Liver (tissue), 3 donors: Measurements from ENCODE around the gene PDE4D.

ENCODE experiments used
- ATF3 ChIP-seq: IDR thresholded peaks from 2 replicates; pipeline ENCODE4 v1.6.1; 2016; ENCODE audit warnings: antibody characterized with exemption
- CTCF ChIP-seq: fragments of 150-350 bp; IDR thresholded peaks from 2 replicates; pipeline ENCODE4 v1.5.1; 2017; ENCODE audit warnings: improper control_type of control experiment, low read depth, low read length; ENCODE audit not compliant: missing input control
- EGR1 ChIP-seq, 2 donors: IDR thresholded peaks; 2 replicates each; pipeline ENCODE4 v1.6.1; 2016 to 2018; ENCODE audit warnings: antibody characterized with exemption in 2 of 2, low read depth in 2 of 2
- GABPA ChIP-seq, 2 donors: IDR thresholded peaks in 1 of 2; conservative IDR thresholded peaks in 1 of 2; 2 replicates each; pipeline ENCODE4 v1.6.1; 2016; ENCODE audit warnings: antibody characterized with exemption in 2 of 2, mild to moderate bottlenecking in 1 of 2, moderate library complexity in 1 of 2
- JUND ChIP-seq, 2 donors: IDR thresholded peaks; 2 replicates each; pipeline ENCODE4 v1.6.1; 2016; ENCODE audit warnings: antibody characterized with exemption in 2 of 2
- RAD21 ChIP-seq, 2 donors: IDR thresholded peaks; 2 replicates each; pipeline ENCODE4 v1.6.1; 2016; ENCODE audit warnings: antibody characterized with exemption in 2 of 2, mild to moderate bottlenecking in 2 of 2
- RXRA ChIP-seq, 2 donors: IDR thresholded peaks; 2 replicates each; pipeline ENCODE4 v1.6.1; 2017 to 2018; ENCODE audit warnings: antibody characterized with exemption in 2 of 2, mild to moderate bottlenecking in 1 of 2
- SP1 ChIP-seq: IDR thresholded peaks from 2 replicates; pipeline ENCODE4 v1.6.1; 2018; ENCODE audit warnings: antibody characterized with exemption, mild to moderate bottlenecking
- YY1 ChIP-seq: IDR thresholded peaks from 2 replicates; pipeline ENCODE4 v1.6.1; 2016; ENCODE audit warnings: antibody characterized with exemption, mild to moderate bottlenecking
- TF ChIP-seq, protein P1 (sequence below): IDR thresholded peaks from 2 replicates; pipeline ENCODE4 v1.6.1; 2016; ENCODE audit warnings: antibody characterized with exemption, mild to moderate bottlenecking
- TF ChIP-seq, protein P2 (sequence below): IDR thresholded peaks from 2 replicates; pipeline ENCODE4 v1.6.1; 2016; ENCODE audit warnings: antibody characterized with exemption
- TF ChIP-seq, protein P3 (sequence below): IDR thresholded peaks from 2 replicates; pipeline ENCODE4 v1.6.1; 2016; ENCODE audit warnings: antibody characterized with exemption
- donor health status: healthy.
- donor health status: healthy.

GRCh38 chr5:59423021-59423420 lies 470.5 kb downstream of the PDE4D start:
- TF ChIP-seq SP1 (no peak), RXRA (IDR thresholded peaks at IDR 0.05) (no peak), CTCF (no peak), JUND (IDR thresholded peaks at IDR 0.05) (no peak), YY1 (no peak), RAD21 (IDR thresholded peaks at IDR 0.05) (no peak), EGR1 (IDR thresholded peaks at IDR 0.05; ENCODE audit: low read depth in 2 of 2) (no peak), GABPA (IDR thresholded peaks at IDR 0.05 in 1 of 2, conservative IDR thresholded peaks at IDR 0.05 in 1 of 2) (no peak), ATF3 (no peak)
- TF ChIP-seq, protein P1, sequence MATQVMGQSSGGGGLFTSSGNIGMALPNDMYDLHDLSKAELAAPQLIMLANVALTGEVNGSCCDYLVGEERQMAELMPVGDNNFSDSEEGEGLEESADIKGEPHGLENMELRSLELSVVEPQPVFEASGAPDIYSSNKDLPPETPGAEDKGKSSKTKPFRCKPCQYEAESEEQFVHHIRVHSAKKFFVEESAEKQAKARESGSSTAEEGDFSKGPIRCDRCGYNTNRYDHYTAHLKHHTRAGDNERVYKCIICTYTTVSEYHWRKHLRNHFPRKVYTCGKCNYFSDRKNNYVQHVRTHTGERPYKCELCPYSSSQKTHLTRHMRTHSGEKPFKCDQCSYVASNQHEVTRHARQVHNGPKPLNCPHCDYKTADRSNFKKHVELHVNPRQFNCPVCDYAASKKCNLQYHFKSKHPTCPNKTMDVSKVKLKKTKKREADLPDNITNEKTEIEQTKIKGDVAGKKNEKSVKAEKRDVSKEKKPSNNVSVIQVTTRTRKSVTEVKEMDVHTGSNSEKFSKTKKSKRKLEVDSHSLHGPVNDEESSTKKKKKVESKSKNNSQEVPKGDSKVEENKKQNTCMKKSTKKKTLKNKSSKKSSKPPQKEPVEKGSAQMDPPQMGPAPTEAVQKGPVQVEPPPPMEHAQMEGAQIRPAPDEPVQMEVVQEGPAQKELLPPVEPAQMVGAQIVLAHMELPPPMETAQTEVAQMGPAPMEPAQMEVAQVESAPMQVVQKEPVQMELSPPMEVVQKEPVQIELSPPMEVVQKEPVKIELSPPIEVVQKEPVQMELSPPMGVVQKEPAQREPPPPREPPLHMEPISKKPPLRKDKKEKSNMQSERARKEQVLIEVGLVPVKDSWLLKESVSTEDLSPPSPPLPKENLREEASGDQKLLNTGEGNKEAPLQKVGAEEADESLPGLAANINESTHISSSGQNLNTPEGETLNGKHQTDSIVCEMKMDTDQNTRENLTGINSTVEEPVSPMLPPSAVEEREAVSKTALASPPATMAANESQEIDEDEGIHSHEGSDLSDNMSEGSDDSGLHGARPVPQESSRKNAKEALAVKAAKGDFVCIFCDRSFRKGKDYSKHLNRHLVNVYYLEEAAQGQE = no peak
- TF ChIP-seq, protein P2, sequence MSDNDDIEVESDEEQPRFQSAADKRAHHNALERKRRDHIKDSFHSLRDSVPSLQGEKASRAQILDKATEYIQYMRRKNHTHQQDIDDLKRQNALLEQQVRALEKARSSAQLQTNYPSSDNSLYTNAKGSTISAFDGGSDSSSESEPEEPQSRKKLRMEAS = no peak
- TF ChIP-seq, protein P3, sequence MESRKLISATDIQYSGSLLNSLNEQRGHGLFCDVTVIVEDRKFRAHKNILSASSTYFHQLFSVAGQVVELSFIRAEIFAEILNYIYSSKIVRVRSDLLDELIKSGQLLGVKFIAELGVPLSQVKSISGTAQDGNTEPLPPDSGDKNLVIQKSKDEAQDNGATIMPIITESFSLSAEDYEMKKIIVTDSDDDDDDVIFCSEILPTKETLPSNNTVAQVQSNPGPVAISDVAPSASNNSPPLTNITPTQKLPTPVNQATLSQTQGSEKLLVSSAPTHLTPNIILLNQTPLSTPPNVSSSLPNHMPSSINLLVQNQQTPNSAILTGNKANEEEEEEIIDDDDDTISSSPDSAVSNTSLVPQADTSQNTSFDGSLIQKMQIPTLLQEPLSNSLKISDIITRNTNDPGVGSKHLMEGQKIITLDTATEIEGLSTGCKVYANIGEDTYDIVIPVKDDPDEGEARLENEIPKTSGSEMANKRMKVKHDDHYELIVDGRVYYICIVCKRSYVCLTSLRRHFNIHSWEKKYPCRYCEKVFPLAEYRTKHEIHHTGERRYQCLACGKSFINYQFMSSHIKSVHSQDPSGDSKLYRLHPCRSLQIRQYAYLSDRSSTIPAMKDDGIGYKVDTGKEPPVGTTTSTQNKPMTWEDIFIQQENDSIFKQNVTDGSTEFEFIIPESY = no peak
